Endothelial cell of umbilical vein (primary cell): ENCODE measurements around the gene APP. TPM values are rescaled to one million over a fixed set of nuclear protein-coding genes. Genes with fewer than 3 reads are reported as not detected.

Experiments used
- BruUV-seq: library from RNA; stranded (reverse); fragments of 400-500 nt; replicated peaks from 2 replicates; lab custom pipeline; 2021; lab: Mats Ljungman, UMichigan
- CTCF ChIA-PET: fragments of 300-600, 350-600 bp; sonication (Branson Sonifier 250); formaldehyde crosslinking; loops from one replicate; lab custom pipeline; 2021; ENCODE audit warnings: antibody characterized with exemption, inconsistent platforms; lab: Charles Lee
- POLR2A ChIA-PET: fragments of 300-600, 350-600 bp; sonication (Branson Sonifier 250); formaldehyde crosslinking; loops from one replicate; lab custom pipeline; 2021; ENCODE audit warnings: antibody characterized with exemption, inconsistent platforms; lab: Charles Lee
- DNase-seq: peaks from one replicate; pipeline ENCODE4 v3.0.0-alpha.2; 2011; ENCODE audit warnings: low read depth, low spot score
- FAIRE-seq: peaks from 2 replicates; lab custom pipeline; 2011; peaks lifted over from hg19 to GRCh38; lab: Jason Lieb, UNC
- H2AFZ ChIP-seq: 2 replicates; pipeline ENCODE4 v1.6.0; 2012; ENCODE audit warnings: low read depth, low read length, control low read depth, inconsistent platforms
- H3K27ac ChIP-seq: 2 replicates; pipeline ENCODE4 v1.5.1; 2011; ENCODE audit warnings: low read depth, mild to moderate bottlenecking, control low read depth, low read length, moderate library complexity; ENCODE audit not compliant: insufficient read depth
- H3K27me3 ChIP-seq, 2 experiments: 2 replicates each; pipeline versions ENCODE4 v1.6.0 to v1.6.1; 2011; ENCODE audit warnings: low read length in 2 of 2, mixed read lengths in 1 of 2; ENCODE audit not compliant: control insufficient read depth in 2 of 2, insufficient read depth in 2 of 2
- H3K36me3 ChIP-seq, 2 experiments: 2 replicates in 1 of 2; 3 replicates in 1 of 2; pipeline ENCODE4 v1.5.1; 2011; ENCODE audit warnings: low read length in 2 of 2, mild to moderate bottlenecking in 1 of 2, moderate library complexity in 1 of 2; ENCODE audit not compliant: control insufficient read depth in 2 of 2, insufficient read depth in 2 of 2; ENCODE audit errors: extremely low read depth in 1 of 2
- H3K4me1 ChIP-seq: 3 replicates; pipeline ENCODE4 v1.5.1; 2011; ENCODE audit warnings: mild to moderate bottlenecking, low read length; ENCODE audit not compliant: control insufficient read depth, insufficient read depth; ENCODE audit errors: extremely low read depth
- H3K4me2 ChIP-seq: 2 replicates; pipeline ENCODE4 v1.6.1; 2011; ENCODE audit warnings: low read length, control low read depth, mixed read lengths; ENCODE audit not compliant: insufficient read depth
- H3K4me3 ChIP-seq, 3 experiments: fragments of 200-600 bp in 1 of 3; sonication (generic), shearing (Covaris generic) in 1 of 3; replicated peaks in 1 of 3; 2 replicates each; pipeline ENCODE4 v1.5.1; 2011 to 2016; ENCODE audit warnings: control low read depth in 3 of 3, low read length in 3 of 3, mild to moderate bottlenecking in 2 of 3, inconsistent platforms in 1 of 3, low read depth in 1 of 3, moderate library complexity in 1 of 3; ENCODE audit not compliant: insufficient read depth in 1 of 3
- H3K79me2 ChIP-seq: 2 replicates; pipeline ENCODE4 v1.6.0; 2012; ENCODE audit warnings: low read length, inconsistent platforms; ENCODE audit not compliant: control insufficient read depth, insufficient read depth
- H3K9ac ChIP-seq: replicated peaks from 2 replicates; pipeline ENCODE3; 2011; ENCODE audit warnings: low read length, control low read depth; ENCODE audit not compliant: insufficient read depth; ENCODE audit errors: extremely low read depth
- H3K9me1 ChIP-seq: replicated peaks from 3 replicates; pipeline ENCODE4 v1.6.0; 2011; ENCODE audit warnings: mild to moderate bottlenecking, low read length; ENCODE audit not compliant: control insufficient read depth, insufficient read depth; ENCODE audit errors: extremely low read depth
- H3K9me3 ChIP-seq: replicated peaks from 2 replicates; pipeline ENCODE4 v1.5.1; 2012; ENCODE audit warnings: low read length, inconsistent platforms; ENCODE audit not compliant: control insufficient read depth, insufficient read depth
- H4K20me1 ChIP-seq: replicated peaks from 2 replicates; pipeline ENCODE3; 2011; ENCODE audit warnings: mild to moderate bottlenecking, low read length; ENCODE audit not compliant: control insufficient read depth, insufficient read depth; ENCODE audit errors: extremely low read depth
- EZH2 ChIP-seq: IDR thresholded peaks from 2 replicates; pipeline ENCODE4 v1.6.1; 2012; ENCODE audit warnings: borderline replicate concordance, low read depth, mild to moderate bottlenecking, moderate library complexity, low read length, inconsistent platforms; ENCODE audit not compliant: severe bottlenecking
- FOS ChIP-seq: IDR thresholded peaks from 2 replicates; pipeline ENCODE4 v1.6.1; 2011; ENCODE audit warnings: mild to moderate bottlenecking, low read length, moderate library complexity, borderline replicate concordance; ENCODE audit not compliant: insufficient read depth
- GATA2 ChIP-seq: IDR thresholded peaks from 2 replicates; pipeline ENCODE4 v1.7.0; 2011; ENCODE audit warnings: low read depth, mild to moderate bottlenecking, moderate library complexity, mixed read lengths, low read length; ENCODE audit not compliant: insufficient read length, insufficient read depth
- JUN ChIP-seq: IDR thresholded peaks from 2 replicates; pipeline ENCODE4 v1.6.1; 2011; ENCODE audit warnings: borderline replicate concordance, low read depth; ENCODE audit not compliant: insufficient read length, insufficient read depth
- MYC ChIP-seq: IDR thresholded peaks from one replicate; pipeline ENCODE4 v1.6.1; 2011; ENCODE audit warnings: mild to moderate bottlenecking, low read depth, low read length
- POLR2A ChIP-seq: IDR thresholded peaks from 2 replicates; pipeline ENCODE4 v1.6.1; 2012; ENCODE audit warnings: low read depth, mild to moderate bottlenecking, control low read depth, low read length
- POLR2AphosphoS5 ChIP-seq: IDR thresholded peaks from 2 replicates; pipeline ENCODE4 v1.6.1; 2012; ENCODE audit warnings: low read depth, mild to moderate bottlenecking, control low read depth, low read length, moderate library complexity; ENCODE audit not compliant: insufficient read depth
- dilution Hi-C: fragments of 300-500 bp; cut with MboI; formaldehyde crosslinking; loops from one replicate; pipeline ENCODE4 v1.15.0; 2019; ENCODE audit warnings: low sequenced_read_pairs; ENCODE audit not compliant: extremely low pct_ligation_motif_present
- intact Hi-C: fragments of 100-400 bp; cut with micrococcal nuclease; formaldehyde crosslinking; loops from one replicate; pipeline ENCODE4 v1.10.0; 2022
- polyA plus RNA-seq, 4 experiments: library from polyadenylated mRNA; depleted of rRNA in 3 of 4; stranded (reverse) in 3 of 4; unstranded in 1 of 4; fragments of >200 nt; gene quantifications; 2 replicates each; pipeline versions ENCODE4 v1.2.1 to v1.2.3, GENCODE V29; 2011 to 2012; ENCODE audit warnings: missing spikeins in 1 of 4
- total RNA-seq: library from RNA; stranded (reverse); gene quantifications from 2 replicates; pipeline ENCODE4 v1.2.3, GENCODE V29; 2021
- TF ChIP-seq, protein P1 (sequence below): IDR thresholded peaks from 2 replicates; pipeline ENCODE4 v1.6.1; 2011; ENCODE audit not compliant: insufficient read depth, insufficient read length
- TF ChIP-seq, protein P2 (sequence below), 2 donors: IDR thresholded peaks; 1 replicate in 1 of 2; 2 replicates in 1 of 2; pipeline ENCODE4 v1.5.1; 2011; ENCODE audit warnings: low read length in 2 of 2, mild to moderate bottlenecking in 2 of 2, moderate library complexity in 2 of 2, control low read depth in 1 of 2, inconsistent platforms in 1 of 2, low read depth in 1 of 2; ENCODE audit not compliant: insufficient read depth in 1 of 2; ENCODE audit errors: extremely low read depth in 1 of 2

The APP gene
- total and polyA plus RNA-seq, 2 donors (not counting 3 experiments of a cell fraction or from before 2014, with no cell fraction given) = 914 to 928 TPM

DNA sequence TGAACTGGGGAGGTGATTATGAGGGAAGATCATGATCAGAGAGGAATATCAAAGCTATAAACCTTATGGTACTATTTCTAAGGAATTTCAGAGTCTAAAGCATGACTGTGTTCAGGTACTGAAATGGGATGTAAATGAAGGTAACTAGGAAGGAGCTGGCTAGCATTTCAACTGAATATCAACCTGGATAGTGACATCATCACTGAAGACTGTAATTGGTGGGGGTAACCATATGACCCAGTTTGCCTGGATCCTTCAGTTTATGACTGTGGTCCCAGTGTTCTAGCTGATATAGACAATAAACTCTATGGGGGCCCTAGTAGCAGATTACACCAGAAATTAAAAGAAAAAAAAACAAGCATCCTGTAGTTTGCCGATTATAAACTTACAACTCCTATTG lies 120.8 kb downstream of the APP start:
- no peak overlapping the region for H2AFZ ChIP-seq
- H3K9me3 ChIP-seq = no peaks in the 10 kb centered on the region
- peaks cover 7 to 24% of the 10 kb centered on the region in 2 experiments for H3K36me3 ChIP-seq
- TF ChIP-seq, protein P1, sequence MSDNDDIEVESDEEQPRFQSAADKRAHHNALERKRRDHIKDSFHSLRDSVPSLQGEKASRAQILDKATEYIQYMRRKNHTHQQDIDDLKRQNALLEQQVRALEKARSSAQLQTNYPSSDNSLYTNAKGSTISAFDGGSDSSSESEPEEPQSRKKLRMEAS = no peak
- BruUV-seq = TSS peak; percentile 1
- dilution Hi-C loops = no loop called here
- H3K4me1 ChIP-seq = peaks cover 5% of the 10 kb centered on the region
- H4K20me1 ChIP-seq = peaks cover 6% of the 10 kb centered on the region
- FAIRE-seq = no peak
- intact Hi-C loops = loop anchor here (5.0 kb wide), 1 partner anchor 117 kb away; no protein-coding TSS in a partner anchor
- no peak overlapping the region for H3K4me3 ChIP-seq
- no peaks in the 10 kb centered on the region for H3K9me1 ChIP-seq
- DNase-seq = no peak
- CTCF ChIA-PET = interaction anchor here (0.8 to 1.2 kb wide), 2 partner anchors 24 to 26 kb away, joined by 3 read pairs; no protein-coding TSS in a partner anchor
- H3K27me3 ChIP-seq = no peaks in the 10 kb centered on the region
- no peak overlapping the region for H3K27ac ChIP-seq
- POLR2A ChIA-PET = no interaction called here
- no peak overlapping the region for H3K9ac ChIP-seq
- peaks cover 65% of the 10 kb centered on the region for H3K79me2 ChIP-seq
- no peak overlapping the region for H3K4me2 ChIP-seq

- Histone ChIP-seq H3K79me2 (peaks cover 64% of the 10 kb centered on the region), H3K9ac (no peak overlapping the region), H3K9me1 (no peaks in the 10 kb centered on the region), H3K9me3 (no peaks in the 10 kb centered on the region), H3K4me2 (no peak overlapping the region), H3K27me3 (no peaks in the 10 kb centered on the region), H3K27ac (no peak overlapping the region), H3K4me3 (no peak overlapping the region), H3K4me1 (peaks cover 7% of the 10 kb centered on the region), H4K20me1 (no peaks in the 10 kb centered on the region), H2AFZ (no peak overlapping the region), H3K36me3 (peaks cover 7 to 23% of the 10 kb centered on the region in 2 experiments)
- ChIA-PET CTCF (interaction anchor here (1.1 kb wide), 1 partner anchor 161 kb away, joined by 3 read pairs; no protein-coding TSS in a partner anchor), POLR2A (no interaction called here)
- no TSS peak for BruUV-seq
- dilution Hi-C loops = no loop called here
- intact Hi-C loops = loop anchor here (5.0 kb wide), 1 partner anchor 120 kb away; no protein-coding TSS in a partner anchor
- no peak for FAIRE-seq
- TF ChIP-seq POLR2AphosphoS5 (no peak), FOS (no peak), JUN (no peak), MYC (no peak), GATA2 (no peak), POLR2A (no peak), EZH2 (no peak)
- TF ChIP-seq, protein P1 = no peak
- TF ChIP-seq, protein P2, sequence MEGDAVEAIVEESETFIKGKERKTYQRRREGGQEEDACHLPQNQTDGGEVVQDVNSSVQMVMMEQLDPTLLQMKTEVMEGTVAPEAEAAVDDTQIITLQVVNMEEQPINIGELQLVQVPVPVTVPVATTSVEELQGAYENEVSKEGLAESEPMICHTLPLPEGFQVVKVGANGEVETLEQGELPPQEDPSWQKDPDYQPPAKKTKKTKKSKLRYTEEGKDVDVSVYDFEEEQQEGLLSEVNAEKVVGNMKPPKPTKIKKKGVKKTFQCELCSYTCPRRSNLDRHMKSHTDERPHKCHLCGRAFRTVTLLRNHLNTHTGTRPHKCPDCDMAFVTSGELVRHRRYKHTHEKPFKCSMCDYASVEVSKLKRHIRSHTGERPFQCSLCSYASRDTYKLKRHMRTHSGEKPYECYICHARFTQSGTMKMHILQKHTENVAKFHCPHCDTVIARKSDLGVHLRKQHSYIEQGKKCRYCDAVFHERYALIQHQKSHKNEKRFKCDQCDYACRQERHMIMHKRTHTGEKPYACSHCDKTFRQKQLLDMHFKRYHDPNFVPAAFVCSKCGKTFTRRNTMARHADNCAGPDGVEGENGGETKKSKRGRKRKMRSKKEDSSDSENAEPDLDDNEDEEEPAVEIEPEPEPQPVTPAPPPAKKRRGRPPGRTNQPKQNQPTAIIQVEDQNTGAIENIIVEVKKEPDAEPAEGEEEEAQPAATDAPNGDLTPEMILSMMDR (IDR thresholded peaks at IDR 0.05; ENCODE audit: extremely low read depth in 1 of 2, insufficient read depth in 1 of 2, low read depth in 1 of 2, low read length in 2 of 2) = no peak
- no peak for DNase-seq
These were observed 123.1 kb downstream of the APP start for GRCh38 chr21:26047279-26047967.
